Calu3 (cell line): ENCODE results near the gene SNU13. TPM values are rescaled to one million over a fixed set of nuclear protein-coding genes. Genes with fewer than 3 reads are reported as not detected.

Experiments
- BruUV-seq: library from RNA; stranded (reverse); fragments of 400-500 nt; replicated peaks from 2 replicates; lab custom pipeline; 2021; lab: Mats Ljungman, UMichigan
- CTCF ChIA-PET: fragments of 300-600 bp; sonication (Branson Sonifier 250); formaldehyde crosslinking; loops from one replicate; lab custom pipeline; 2022; ENCODE audit warnings: antibody characterized with exemption; lab: Charles Lee
- DNase-seq: peaks from one replicate; pipeline ENCODE4 v3.0.0; 2022
- H3K27ac Mint-ChIP-seq: one replicate; pipeline ENCODE4 v1.8.0; 2022; ENCODE audit warnings: mixed read lengths; ENCODE audit not compliant: unreplicated experiment
- H3K27me3 Mint-ChIP-seq: one replicate; pipeline ENCODE4 v1.8.0; 2022; ENCODE audit warnings: mixed read lengths; ENCODE audit not compliant: unreplicated experiment
- H3K36me3 Mint-ChIP-seq: one replicate; pipeline ENCODE4 v1.8.0; 2022; ENCODE audit warnings: mild to moderate bottlenecking, moderate library complexity, mixed read lengths; ENCODE audit not compliant: insufficient read depth, unreplicated experiment
- H3K4me1 Mint-ChIP-seq: one replicate; pipeline ENCODE4 v1.8.0; 2022; ENCODE audit warnings: mild to moderate bottlenecking, low read depth, mixed read lengths; ENCODE audit not compliant: unreplicated experiment
- H3K4me3 Mint-ChIP-seq: one replicate; pipeline ENCODE4 v1.8.0; 2022; ENCODE audit warnings: mild to moderate bottlenecking, low read depth, moderate library complexity, mixed read lengths; ENCODE audit not compliant: unreplicated experiment
- H3K9me3 Mint-ChIP-seq: one replicate; pipeline ENCODE4 v1.8.0; 2022; ENCODE audit warnings: low read depth, mixed read lengths; ENCODE audit not compliant: unreplicated experiment
- intact Hi-C: fragments of 100-400 bp; cut with micrococcal nuclease; formaldehyde crosslinking; loops from one replicate; pipeline ENCODE4 v1.10.0; 2022; ENCODE audit not compliant: unreplicated experiment
- total RNA-seq: library from RNA; stranded (reverse); gene quantifications from 2 replicates; pipeline ENCODE4 v1.2.3, GENCODE V29; 2022
- TF ChIP-seq, protein P1 (sequence below): fragments of 200-600 bp; IDR thresholded peaks from one replicate; pipeline ENCODE4 v1.8.0; 2022; ENCODE audit warnings: antibody characterized with exemption; ENCODE audit not compliant: unreplicated experiment

SNU13 gene
- total RNA-seq, 1 experiment from 2014 or later, result 213 TPM

DNA sequence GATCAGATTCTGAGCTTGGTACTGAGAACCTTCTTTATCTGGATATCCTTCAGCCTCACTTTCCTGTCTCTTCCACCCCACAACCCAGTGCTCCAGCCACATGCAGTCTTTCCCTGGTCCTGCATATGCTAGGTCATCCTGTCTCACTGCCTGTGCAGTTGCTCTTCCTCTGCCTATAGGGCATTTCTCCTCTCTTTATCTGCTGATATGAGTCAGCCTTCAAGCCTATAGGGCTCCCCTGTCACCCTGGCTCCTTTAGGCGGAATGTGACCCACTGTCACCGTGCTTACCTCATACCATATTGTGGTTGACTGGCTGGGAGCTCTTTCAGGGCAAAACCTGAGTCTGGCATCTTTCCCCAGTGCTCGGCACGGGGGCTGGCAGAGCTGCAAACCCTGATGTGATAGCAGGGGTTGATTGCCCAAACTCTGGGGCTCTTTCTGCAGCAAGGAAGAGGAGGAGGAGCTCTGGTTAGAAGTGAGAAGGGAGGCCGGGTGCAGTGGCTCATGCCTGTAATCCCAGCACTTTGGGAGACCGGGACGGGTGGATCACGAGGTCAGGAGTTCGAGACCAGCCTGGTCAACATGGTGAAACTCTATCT is 36.9 kb upstream of the SNU13 start:
- Mint-ChIP-seq H3K36me3 (no peaks in the 10 kb centered on the region), H3K4me1 (peaks cover 8% of the 10 kb centered on the region), H3K27ac (no peak overlapping the region), H3K4me3 (no peak overlapping the region), H3K27me3 (no peaks in the 10 kb centered on the region), H3K9me3 (no peaks in the 10 kb centered on the region)
- BruUV-seq, result no TSS peak
- no peak for DNase-seq
- intact Hi-C loops, result no loop called here
- TF ChIP-seq, protein P1, sequence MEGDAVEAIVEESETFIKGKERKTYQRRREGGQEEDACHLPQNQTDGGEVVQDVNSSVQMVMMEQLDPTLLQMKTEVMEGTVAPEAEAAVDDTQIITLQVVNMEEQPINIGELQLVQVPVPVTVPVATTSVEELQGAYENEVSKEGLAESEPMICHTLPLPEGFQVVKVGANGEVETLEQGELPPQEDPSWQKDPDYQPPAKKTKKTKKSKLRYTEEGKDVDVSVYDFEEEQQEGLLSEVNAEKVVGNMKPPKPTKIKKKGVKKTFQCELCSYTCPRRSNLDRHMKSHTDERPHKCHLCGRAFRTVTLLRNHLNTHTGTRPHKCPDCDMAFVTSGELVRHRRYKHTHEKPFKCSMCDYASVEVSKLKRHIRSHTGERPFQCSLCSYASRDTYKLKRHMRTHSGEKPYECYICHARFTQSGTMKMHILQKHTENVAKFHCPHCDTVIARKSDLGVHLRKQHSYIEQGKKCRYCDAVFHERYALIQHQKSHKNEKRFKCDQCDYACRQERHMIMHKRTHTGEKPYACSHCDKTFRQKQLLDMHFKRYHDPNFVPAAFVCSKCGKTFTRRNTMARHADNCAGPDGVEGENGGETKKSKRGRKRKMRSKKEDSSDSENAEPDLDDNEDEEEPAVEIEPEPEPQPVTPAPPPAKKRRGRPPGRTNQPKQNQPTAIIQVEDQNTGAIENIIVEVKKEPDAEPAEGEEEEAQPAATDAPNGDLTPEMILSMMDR, result no peak
- CTCF ChIA-PET, result no interaction called here

DNA sequence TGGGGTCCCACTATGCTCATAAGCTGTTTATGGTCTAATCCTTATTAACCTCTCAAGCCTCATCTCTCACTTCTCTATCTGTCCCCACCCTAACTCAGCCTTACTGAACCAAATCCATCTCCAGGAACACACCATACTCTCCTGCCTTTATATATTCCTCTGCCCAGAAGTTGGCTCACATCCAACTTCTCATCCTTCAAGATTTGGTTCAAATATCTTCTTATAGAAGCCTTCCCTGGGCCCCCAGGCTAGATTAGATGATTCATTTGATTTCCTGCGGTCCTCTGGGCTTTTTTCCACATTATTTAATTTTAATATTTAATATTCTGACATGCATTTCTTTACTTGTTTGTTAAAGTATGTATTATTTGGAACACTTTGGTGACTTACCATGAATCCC is 33.8 kb upstream of the SNU13 start:
- intact Hi-C loops, result no loop called here
- TF ChIP-seq, protein P1, result no peak
- Mint-ChIP-seq H3K9me3 (no peaks in the 10 kb centered on the region), H3K4me3 (no peak overlapping the region), H3K27ac (no peak overlapping the region), H3K27me3 (no peaks in the 10 kb centered on the region), H3K4me1 (peaks cover 8% of the 10 kb centered on the region), H3K36me3 (no peaks in the 10 kb centered on the region)
- BruUV-seq, result no TSS peak
- DNase-seq, result no peak
- CTCF ChIA-PET, result interaction anchor here (0.6 to 1.0 kb wide), 3 partner anchors 25 to 240 kb away, joined by 3 to 4 read pairs (median 3); no protein-coding TSS in a partner anchor

DNA sequence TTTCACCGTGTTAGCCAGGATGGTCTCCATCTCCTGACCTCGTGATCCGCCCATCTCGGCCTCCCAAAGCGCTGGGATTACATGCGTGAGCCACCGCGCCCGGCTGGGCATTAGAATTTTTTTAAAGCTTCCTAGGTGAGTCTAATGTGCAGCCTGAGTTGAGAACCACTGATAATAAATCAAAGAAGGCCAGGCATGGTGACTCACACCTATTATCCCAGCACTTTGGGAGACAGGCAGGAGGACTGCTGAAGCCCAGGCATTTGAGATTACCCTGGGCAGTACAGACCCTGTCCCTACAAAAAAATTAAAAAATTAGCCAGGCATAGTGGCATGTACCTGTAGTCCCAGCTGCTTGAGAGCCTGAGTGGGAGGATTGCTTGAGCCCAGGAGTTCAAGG is 24.3 kb upstream of the SNU13 start:
- Mint-ChIP-seq H3K27ac (no peak overlapping the region), H3K36me3 (no peaks in the 10 kb centered on the region), H3K9me3 (no peaks in the 10 kb centered on the region), H3K27me3 (peaks cover 26% of the 10 kb centered on the region), H3K4me1 (no peaks in the 10 kb centered on the region), H3K4me3 (no peak overlapping the region)
- no peak for DNase-seq
- intact Hi-C loops, result no loop called here
- CTCF ChIA-PET, result interaction anchor here (0.7 kb wide), 1 partner anchor 9 kb away, joined by 4 read pairs; no protein-coding TSS in a partner anchor
- BruUV-seq, result no TSS peak
- TF ChIP-seq, protein P1, result no peak

DNA sequence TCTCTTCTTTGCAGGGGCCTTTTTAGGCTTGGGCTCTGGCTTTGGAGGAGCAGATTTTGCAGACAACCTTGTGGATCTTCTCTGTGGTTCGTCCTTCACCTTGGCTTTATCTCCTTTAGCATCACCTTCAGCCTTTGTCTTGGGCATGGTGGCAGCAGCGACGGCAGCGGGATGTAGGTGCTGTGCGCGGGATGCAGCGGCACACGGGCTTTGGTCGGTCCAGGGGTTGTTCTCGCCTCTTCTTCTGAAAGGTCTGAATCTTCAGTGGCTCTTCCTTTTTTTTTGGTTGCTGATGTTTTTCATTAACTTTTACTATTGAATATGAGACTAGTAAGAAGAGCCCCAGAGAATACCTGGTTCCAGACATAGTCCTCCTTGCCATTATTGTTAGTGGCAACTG is 20.7 kb upstream of the SNU13 start:
- Mint-ChIP-seq H3K4me1 (no peaks in the 10 kb centered on the region), H3K9me3 (no peaks in the 10 kb centered on the region), H3K4me3 (no peak overlapping the region), H3K27ac (no peak overlapping the region), H3K27me3 (peaks cover 42% of the 10 kb centered on the region), H3K36me3 (no peaks in the 10 kb centered on the region)
- no peak for DNase-seq
- TF ChIP-seq, protein P1, result no peak
- intact Hi-C loops, result no loop called here
- CTCF ChIA-PET, result no interaction called here
- BruUV-seq, result no TSS peak
